Peyer's patch (tissue), 4 donors: Measurements from ENCODE around the gene MSANTD7.

ENCODE experiments used
- POLR2A ChIP-seq, 2 donors: fragments of 450-650 bp; IDR thresholded peaks; one replicate each; pipeline ENCODE4 v1.5.1; 2017; ENCODE audit warnings: antibody characterized with exemption in 2 of 2, mild to moderate bottlenecking in 2 of 2, moderate library complexity in 2 of 2
- TF ChIP-seq, protein P1 (sequence below), 6 experiments: fragments of 450-650 bp in 4 of 6; fragments of 200-600 bp in 2 of 6; sonication (generic) in 1 of 6; IDR thresholded peaks; one replicate each; pipeline ENCODE4 v1.5.1; 2017 to 2019; ENCODE audit warnings: antibody characterized with exemption in 6 of 6, mild to moderate bottlenecking in 3 of 6, moderate library complexity in 1 of 6

DNA sequence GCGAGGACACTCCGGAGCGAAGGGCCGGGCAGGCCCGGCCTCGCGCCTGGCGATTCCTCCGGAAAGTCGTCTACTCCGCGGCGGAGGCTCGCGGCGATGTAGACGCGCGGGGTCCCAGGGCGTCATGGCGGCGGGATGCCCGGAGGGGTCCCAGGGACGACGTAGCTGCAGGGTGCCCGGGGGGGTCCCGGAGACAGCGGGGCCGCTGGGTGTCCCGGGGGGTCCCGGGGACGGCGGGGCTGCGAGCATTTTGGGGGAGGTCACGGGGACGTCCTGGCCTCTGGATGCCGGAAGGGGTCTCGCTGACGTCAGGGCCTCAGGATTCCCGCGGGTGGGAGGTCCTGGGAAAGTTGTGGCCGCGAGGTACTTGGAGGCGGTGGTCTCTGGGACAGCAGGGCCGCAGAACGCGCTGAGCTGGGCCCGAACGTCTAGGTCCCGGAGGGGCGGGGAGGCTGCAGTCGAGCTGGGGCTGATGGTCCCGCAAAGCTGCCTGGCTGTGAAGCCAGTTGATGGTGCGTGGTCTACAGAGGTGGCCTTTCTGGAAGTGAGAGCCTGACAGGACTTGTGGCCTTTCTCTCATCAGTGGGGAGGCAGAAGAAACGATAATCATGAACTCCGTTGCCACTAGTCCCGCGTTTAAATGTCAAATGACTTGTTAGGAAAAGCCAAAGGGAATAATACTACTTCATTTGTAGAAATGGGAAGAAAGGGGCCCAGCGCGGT lies 637 bp downstream of the MSANTD7 start:
- TF ChIP-seq POLR2A (IDR thresholded peaks at IDR 0.05), result no peak
- TF ChIP-seq, protein P1, sequence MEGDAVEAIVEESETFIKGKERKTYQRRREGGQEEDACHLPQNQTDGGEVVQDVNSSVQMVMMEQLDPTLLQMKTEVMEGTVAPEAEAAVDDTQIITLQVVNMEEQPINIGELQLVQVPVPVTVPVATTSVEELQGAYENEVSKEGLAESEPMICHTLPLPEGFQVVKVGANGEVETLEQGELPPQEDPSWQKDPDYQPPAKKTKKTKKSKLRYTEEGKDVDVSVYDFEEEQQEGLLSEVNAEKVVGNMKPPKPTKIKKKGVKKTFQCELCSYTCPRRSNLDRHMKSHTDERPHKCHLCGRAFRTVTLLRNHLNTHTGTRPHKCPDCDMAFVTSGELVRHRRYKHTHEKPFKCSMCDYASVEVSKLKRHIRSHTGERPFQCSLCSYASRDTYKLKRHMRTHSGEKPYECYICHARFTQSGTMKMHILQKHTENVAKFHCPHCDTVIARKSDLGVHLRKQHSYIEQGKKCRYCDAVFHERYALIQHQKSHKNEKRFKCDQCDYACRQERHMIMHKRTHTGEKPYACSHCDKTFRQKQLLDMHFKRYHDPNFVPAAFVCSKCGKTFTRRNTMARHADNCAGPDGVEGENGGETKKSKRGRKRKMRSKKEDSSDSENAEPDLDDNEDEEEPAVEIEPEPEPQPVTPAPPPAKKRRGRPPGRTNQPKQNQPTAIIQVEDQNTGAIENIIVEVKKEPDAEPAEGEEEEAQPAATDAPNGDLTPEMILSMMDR (IDR thresholded peaks at IDR 0.05), result no peak
